GM12878 (cell line): Measurements from ENCODE around the gene OR1F1. TPM values are rescaled to one million over a fixed set of nuclear protein-coding genes. Genes with fewer than 3 reads are reported as not detected.

Source experiments
- ATAC-seq: fragments of 200-7000 bp; cut with Tn5 transposase; 3 replicates; pipeline ENCODE4 v1.9.1; 2020; ENCODE audit warnings: mild to moderate bottlenecking, moderate library complexity
- BruUV-seq: library from RNA; stranded (reverse); fragments of 400-500 nt; replicated peaks from 2 replicates; lab custom pipeline; 2021; lab: Mats Ljungman, UMichigan
- CTCF ChIA-PET: fragments of 300-600 bp; sonication (Branson Sonifier 250); formaldehyde crosslinking; extraction: SDS; loops from one replicate; lab custom pipeline; 2021; ENCODE audit warnings: inconsistent platforms; lab: Yijun Ruan, JAX
- POLR2A ChIA-PET: fragments of 350-600 bp; formaldehyde crosslinking; extraction: SDS; loops from one replicate; lab custom pipeline; 2021; ENCODE audit warnings: inconsistent platforms; lab: Charles Lee
- RAD21 ChIA-PET: fragments of 300-600 bp; sonication (Branson Sonifier 250); formaldehyde crosslinking; loops from one replicate; lab custom pipeline; 2023; ENCODE audit warnings: antibody characterized with exemption; ENCODE audit not compliant: unreplicated experiment; lab: Charles Lee
- SMC1A ChIA-PET: fragments of 300-600 bp; sonication (Branson Sonifier 250); formaldehyde crosslinking; loops from one replicate; lab custom pipeline; 2023; ENCODE audit not compliant: unreplicated experiment, uncharacterized antibody; lab: Charles Lee
- DNase-seq: peaks from one replicate; pipeline ENCODE4 v3.0.0-alpha.2; 2011; ENCODE audit warnings: low read depth, low spot score
- FAIRE-seq: peaks from 3 replicates; lab custom pipeline; 2011; peaks lifted over from hg19 to GRCh38; lab: Jason Lieb, UNC
- H2AFZ ChIP-seq: 2 replicates; pipeline ENCODE4 v1.6.0; 2011; ENCODE audit warnings: low read depth, low read length, control low read depth; ENCODE audit not compliant: control insufficient read depth
- H3K27ac ChIP-seq: 2 replicates; pipeline ENCODE4 v1.5.1; 2011; ENCODE audit warnings: control low read depth; ENCODE audit not compliant: control insufficient read depth, insufficient read depth
- H3K27me3 ChIP-seq, 2 experiments: replicated peaks in 1 of 2; 2 replicates each; pipeline versions ENCODE4 v1.6.0 to v1.6.1; 2011; ENCODE audit warnings: low read length in 1 of 2; ENCODE audit not compliant: control insufficient read depth in 2 of 2, insufficient read depth in 2 of 2
- H3K36me3 ChIP-seq, 2 experiments: 2 replicates each; pipeline ENCODE4 v1.5.1; 2011; ENCODE audit warnings: low read length in 1 of 2; ENCODE audit not compliant: control insufficient read depth in 2 of 2, insufficient read depth in 2 of 2
- H3K4me1 ChIP-seq: 2 replicates; pipeline ENCODE4 v1.6.1; 2011; ENCODE audit warnings: mild to moderate bottlenecking, low read length, moderate library complexity, mixed read lengths; ENCODE audit not compliant: control insufficient read depth, insufficient read depth
- H3K4me2 ChIP-seq: 2 replicates; pipeline ENCODE4 v1.6.0; 2011; ENCODE audit warnings: control low read depth; ENCODE audit not compliant: control insufficient read depth, insufficient read depth
- H3K4me3 ChIP-seq: fragments of 200-600 bp; sonication (generic); 2 replicates; pipeline ENCODE4 v1.5.1; 2016
- H3K79me2 ChIP-seq: 2 replicates; pipeline ENCODE4 v1.6.0; 2011; ENCODE audit warnings: low read length; ENCODE audit not compliant: control insufficient read depth, insufficient read depth
- H3K9ac ChIP-seq: 2 replicates; pipeline ENCODE4 v1.8.0; 2011; ENCODE audit warnings: low read length, control low read depth, mixed read lengths; ENCODE audit not compliant: control insufficient read depth, insufficient read depth
- H3K9me3 ChIP-seq: replicated peaks from 3 replicates; pipeline ENCODE4 v1.5.1; 2011; ENCODE audit warnings: mild to moderate bottlenecking, low read length; ENCODE audit not compliant: control insufficient read depth, insufficient read depth
- H4K20me1 ChIP-seq: 2 replicates; pipeline ENCODE4 v1.6.0; 2011; ENCODE audit not compliant: control insufficient read depth, insufficient read depth
- CBX3 ChIP-seq: fragments of 200-600 bp; sonication (generic); IDR thresholded peaks from 2 replicates; pipeline ENCODE4 v1.6.1; 2016; ENCODE audit warnings: low read depth, borderline replicate concordance
- CHD2 ChIP-seq: IDR thresholded peaks from 2 replicates; pipeline ENCODE4 v1.6.1; 2011; ENCODE audit warnings: low read depth, low read length, improper control_type of control experiment, borderline replicate concordance
- E2F8 ChIP-seq: fragments of 450-650 bp; IDR thresholded peaks from 2 replicates; pipeline ENCODE4 v1.6.1; 2018; ENCODE audit warnings: mild to moderate bottlenecking, low read depth, moderate library complexity; ENCODE audit not compliant: partially characterized antibody
- IKZF2 ChIP-seq, 2 experiments: fragments of 450-650 bp; IDR thresholded peaks; 2 replicates each; pipeline ENCODE4 v1.6.1; 2017; ENCODE audit warnings: mild to moderate bottlenecking in 2 of 2, moderate library complexity in 2 of 2
- MEF2A ChIP-seq: IDR thresholded peaks from 2 replicates; pipeline ENCODE4 v1.6.1; 2011; ENCODE audit warnings: low read depth, mild to moderate bottlenecking, low read length, moderate library complexity; ENCODE audit not compliant: insufficient read depth
- MTA3 ChIP-seq: IDR thresholded peaks from 2 replicates; pipeline ENCODE4 v1.6.1; 2012; ENCODE audit warnings: low read length, inconsistent platforms, borderline replicate concordance
- NFXL1 ChIP-seq: fragments of 450-650 bp; IDR thresholded peaks from 2 replicates; pipeline ENCODE4 v1.6.1; 2017; ENCODE audit warnings: antibody characterized with exemption, mild to moderate bottlenecking, borderline replicate concordance
- NRF1 ChIP-seq: conservative IDR thresholded peaks from 2 replicates; pipeline ENCODE4 v1.6.1; 2011; ENCODE audit warnings: mild to moderate bottlenecking, low read depth, low read length, improper control_type of control experiment
- POU2F2 ChIP-seq: IDR thresholded peaks from 3 replicates; pipeline ENCODE4 v1.6.1; 2011; ENCODE audit warnings: low read depth, mild to moderate bottlenecking, low read length, borderline replicate concordance
- RAD51 ChIP-seq: fragments of 450-650 bp; IDR thresholded peaks from 2 replicates; pipeline ENCODE4 v1.6.1; 2016; ENCODE audit warnings: moderate library complexity, mild to moderate bottlenecking, inconsistent platforms
- RB1 ChIP-seq: fragments of 450-650 bp; formaldehyde crosslinking; IDR thresholded peaks from 2 replicates; pipeline ENCODE4 v1.6.1; 2017; ENCODE audit warnings: mild to moderate bottlenecking, borderline replicate concordance
- SMC3 ChIP-seq: IDR thresholded peaks from 2 replicates; pipeline ENCODE4 v1.6.1; 2011; ENCODE audit warnings: low read length, improper control_type of control experiment, borderline replicate concordance
- SPI1 ChIP-seq: IDR thresholded peaks from 2 replicates; pipeline ENCODE4 v1.6.1; 2011; ENCODE audit warnings: low read depth, mild to moderate bottlenecking, low read length, moderate library complexity, borderline replicate concordance; ENCODE audit not compliant: insufficient read depth
- STAT1 ChIP-seq: fragments of 450-650 bp; conservative IDR thresholded peaks from 2 replicates; pipeline ENCODE4 v1.6.1; 2014; ENCODE audit warnings: antibody characterized with exemption, mild to moderate bottlenecking
- YY1 ChIP-seq: IDR thresholded peaks from 2 replicates; pipeline ENCODE4 v1.6.1; 2011; ENCODE audit warnings: low read depth, mild to moderate bottlenecking, low read length
- ZBTB4 ChIP-seq: fragments of 450-650 bp; formaldehyde crosslinking; IDR thresholded peaks from 2 replicates; pipeline ENCODE4 v1.4.0; 2022; ENCODE audit warnings: mild to moderate bottlenecking, moderate library complexity
- ZNF384 ChIP-seq: IDR thresholded peaks from 2 replicates; pipeline ENCODE4 v1.6.1; 2012; ENCODE audit warnings: low read depth, mild to moderate bottlenecking, low read length, improper control_type of control experiment, borderline replicate concordance
- ZZZ3 ChIP-seq: IDR thresholded peaks from 2 replicates; pipeline ENCODE4 v1.6.1; 2011; ENCODE audit warnings: low read depth; ENCODE audit not compliant: control insufficient read depth, insufficient read length
- WGBS: methylation state at CpG from one replicate; pipeline ENCODE4 v1.1.6; 2016; ENCODE audit warnings: low lambda C conversion rate; ENCODE audit not compliant: insufficient replicate concordance, insufficient coverage; ENCODE audit errors: missing lambda C conversion rate; 5-methylcytosine and 5-hydroxymethylcytosine counted together
- in situ Hi-C: fragments of 300-500 bp; cut with MboI; formaldehyde crosslinking; loops from 9 replicates; pipeline ENCODE4 v1.14.3; 2018; ENCODE audit warnings: mixed read lengths
- intact Hi-C: fragments of 100-400 bp; cut with micrococcal nuclease; formaldehyde crosslinking; loops from one replicate; pipeline ENCODE4 v1.14.2; 2022; ENCODE audit not compliant: unreplicated experiment
- polyA plus RNA-seq, 11 experiments: library from polyadenylated mRNA; depleted of rRNA in 4 of 11; unstranded in 6 of 11; stranded (reverse) in 5 of 11; fragments of >200 nt; fragmentation: Nextera tagmentation in 4 of 11; fragmentation: Illumina TruSeq in 1 of 11; extraction: Ambion mirVana in 4 of 11; extraction: Trizol in 1 of 11; gene quantifications; 1 replicate in 1 of 11; 2 replicates in 10 of 11; pipeline versions ENCODE4 v1.2.1 to v1.2.3, GENCODE V29; 2011 to 2016; ENCODE audit warnings: inconsistent platforms in 2 of 11, missing spikeins in 2 of 11, low read depth in 1 of 11
- total RNA-seq, 4 experiments: library from RNA; depleted of rRNA in 3 of 4; stranded (reverse); fragments of >200 nt in 3 of 4; fragmentation: Illumina TruSeq in 1 of 4; extraction: Trizol in 1 of 4; gene quantifications; 2 replicates each; pipeline versions ENCODE4 v1.2.1 to v1.2.3, GENCODE V29; 2013 to 2021

The OR1F1 gene
- total and polyA plus RNA-seq, 10 of the 15 experiments (the other 5 are each of a cell fraction or from before 2014, with no cell fraction given), result 0.10 to 0.14 (median 0.12) TPM; not detected in 7

GRCh38 chr16:3212567-3212966 lies 24.6 kb downstream of the OR1F1 start:
- peaks cover 4% of the 10 kb centered on the region for H3K4me1 ChIP-seq
- no peak for TF ChIP-seq POU2F2
- no peak for TF ChIP-seq ZZZ3
- no peak for TF ChIP-seq NFXL1
- no peak for TF ChIP-seq STAT1
- no peak for TF ChIP-seq SPI1
- no peak for TF ChIP-seq YY1
- no peak for TF ChIP-seq RB1
- TF ChIP-seq ZNF384, result no peak
- no peak for TF ChIP-seq NRF1
- no peak for TF ChIP-seq ZBTB4 (CRISPR knock-in tag)
- TF ChIP-seq E2F8, result no peak
- TF ChIP-seq MTA3, result no peak
- no peak for TF ChIP-seq CBX3
- TF ChIP-seq SMC3, result no peak
- no peak for TF ChIP-seq IKZF2 (IDR thresholded peaks at IDR 0.05)
- no peak for TF ChIP-seq MEF2A
- no peak for TF ChIP-seq CHD2
- TF ChIP-seq RAD51, result no peak
- no peak for FAIRE-seq
- no peaks in the 10 kb centered on the region for H3K79me2 ChIP-seq
- in situ Hi-C loops, result no loop called here
- ChIA-PET CTCF (no interaction called here), RAD21 (no interaction called here), POLR2A (interaction anchor here (0.9 kb wide), 1 partner anchor 64 kb away, joined by 3 read pairs; no protein-coding TSS in a partner anchor), SMC1A (no interaction called here)
- no TSS peak for BruUV-seq
- WGBS, result 6% methylated on average over 1 of the region's 1 CpG
- H3K9ac ChIP-seq, result no peak overlapping the region
- H3K27ac ChIP-seq, result no peak overlapping the region
- no peaks in the 10 kb centered on the region for H4K20me1 ChIP-seq
- no peak for DNase-seq
- intact Hi-C loops, result no loop called here
- H3K27me3 ChIP-seq, result no peaks in the 10 kb centered on the region
- H3K9me3 ChIP-seq, result no peaks in the 10 kb centered on the region; the same call in 2 of the 3 replicates
- no peak for ATAC-seq
- H2AFZ ChIP-seq, result no peak overlapping the region
- no peak overlapping the region for H3K4me2 ChIP-seq
- H3K36me3 ChIP-seq, result no peaks in the 10 kb centered on the region
- no peak overlapping the region for H3K4me3 ChIP-seq
